Measurements from ENCODE around the gene KMT5B. TPM values are rescaled to one million over a fixed set of nuclear protein-coding genes. Genes with fewer than 3 reads are reported as not detected.

KMT5B gene
- total RNA-seq, 1 experiment from 2014 or later = 4.7 TPM

DNA sequence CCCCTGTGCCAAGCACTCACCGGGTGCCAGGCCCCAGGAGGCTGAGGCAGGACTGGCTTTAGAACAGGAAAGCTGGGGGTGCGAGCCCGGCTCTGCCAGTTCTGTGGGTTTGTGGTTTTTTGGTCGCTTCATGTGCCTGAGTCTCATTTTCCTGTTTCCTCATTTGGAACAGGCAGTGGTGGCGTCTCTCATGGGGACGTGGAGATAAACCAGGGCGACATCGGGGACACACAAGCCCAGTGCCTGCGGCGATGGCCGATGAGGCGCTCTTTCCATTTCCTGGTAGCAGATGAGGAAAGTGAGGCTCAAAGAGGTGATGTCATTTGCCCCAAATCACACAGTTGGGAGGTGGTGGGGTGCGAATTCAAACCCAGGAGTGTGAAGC is 71.1 kb downstream of the KMT5B start:
- Histone ChIP-seq H3K27me3 (no peaks in the 10 kb centered on the region), H3K4me3 (no peak overlapping the region), H3K36me3 (no peaks in the 10 kb centered on the region), H3K9me3 (no peaks in the 10 kb centered on the region)
- DNase-seq = peak; percentile 83

DNA sequence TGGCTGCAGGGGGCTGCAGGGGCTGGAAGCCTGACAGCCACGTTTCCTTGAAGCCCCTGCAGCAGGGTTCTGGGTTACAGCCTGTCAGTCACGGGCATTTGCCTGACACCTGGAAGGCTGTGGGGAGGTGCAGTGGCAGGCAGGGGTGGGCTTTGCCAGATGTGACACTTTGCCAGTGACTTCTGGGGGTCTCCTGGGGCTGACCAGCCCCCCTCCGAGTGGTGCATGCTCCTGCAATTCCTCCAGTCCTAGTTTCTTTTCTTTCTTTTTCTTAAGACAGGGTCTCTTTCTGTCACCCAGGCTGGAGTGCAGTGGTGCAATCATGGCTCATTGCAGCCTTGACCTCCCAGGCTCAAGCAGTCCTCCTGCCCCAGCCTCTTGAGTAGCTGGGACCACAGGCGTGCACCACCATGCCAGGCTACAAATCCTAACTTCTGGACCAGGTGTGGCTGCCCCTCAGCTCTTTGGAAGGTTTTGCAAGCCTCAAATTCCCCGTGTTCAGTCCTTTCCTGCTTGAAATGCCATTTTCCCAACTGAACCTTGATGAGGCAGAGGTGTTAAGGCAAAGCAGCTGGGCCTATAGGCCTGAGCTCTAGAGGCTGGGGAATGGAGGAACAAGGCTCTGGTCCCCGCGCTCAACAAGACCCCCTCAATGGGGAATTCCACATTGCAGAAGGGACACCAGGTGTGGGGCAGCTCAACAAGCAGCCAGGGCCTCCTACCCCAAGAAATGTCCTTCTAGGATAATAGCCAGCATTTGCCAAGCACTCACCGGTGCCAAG is 71.7 kb downstream of the KMT5B start:
- no peaks in the 10 kb centered on the region for H3K9me3 ChIP-seq
- no peak overlapping the region for H3K4me3 ChIP-seq
- no peaks in the 10 kb centered on the region for H3K36me3 ChIP-seq
- no peaks in the 10 kb centered on the region for H3K27me3 ChIP-seq
- no peak for DNase-seq

DNA sequence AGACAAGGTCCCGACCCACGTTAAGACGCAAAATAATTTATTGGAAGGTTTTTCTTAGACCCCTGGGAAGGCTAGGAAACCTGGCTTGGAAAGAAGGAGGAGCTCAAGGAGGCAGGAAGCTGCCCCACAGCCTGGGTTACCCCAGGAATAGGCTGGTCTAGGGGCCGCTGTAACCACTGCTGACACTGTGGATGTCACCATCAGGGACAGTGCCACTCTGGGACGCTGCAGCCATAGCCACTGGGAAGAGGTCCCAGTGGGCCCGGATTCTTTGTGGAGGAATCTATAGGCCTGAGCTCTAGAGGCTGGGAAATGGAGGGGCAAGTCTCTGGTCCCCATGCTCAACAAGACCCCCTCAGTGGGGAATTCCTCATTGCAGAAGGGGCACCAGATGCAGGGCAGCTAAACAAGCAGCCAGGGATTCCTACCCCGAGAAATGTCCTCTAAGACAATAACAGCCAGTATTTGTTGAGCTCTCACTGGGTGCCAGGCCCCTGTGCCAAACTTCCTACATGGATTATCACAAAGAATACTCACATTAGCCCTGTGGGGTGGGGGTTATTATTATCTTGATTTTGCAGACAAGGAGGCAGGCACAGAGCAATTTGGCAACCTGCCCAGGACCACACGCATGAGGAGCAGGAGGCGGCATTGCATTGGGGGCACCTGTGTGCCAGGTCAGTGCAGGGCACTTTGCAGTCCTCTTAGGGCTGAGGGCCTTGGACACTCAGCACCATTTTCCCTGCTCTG is 72.4 kb downstream of the KMT5B start:
- Histone ChIP-seq H3K27me3 (no peaks in the 10 kb centered on the region), H3K36me3 (no peaks in the 10 kb centered on the region), H3K9me3 (no peaks in the 10 kb centered on the region), H3K4me3 (no peak overlapping the region)
- no peak for DNase-seq

- H3K27me3 ChIP-seq = no peaks in the 10 kb centered on the region
- no peak overlapping the region for H3K4me3 ChIP-seq
- H3K36me3 ChIP-seq = no peaks in the 10 kb centered on the region
- no peak for DNase-seq
- peaks cover 4% of the 10 kb centered on the region; the same call in 1 of the 2 replicates for H3K9me3 ChIP-seq
Observed at GRCh38 chr11:68138237-68138636, 74.9 kb downstream of the KMT5B start.

- Histone ChIP-seq H3K36me3 (no peaks in the 10 kb centered on the region), H3K4me3 (no peak overlapping the region), H3K27me3 (no peaks in the 10 kb centered on the region), H3K9me3 (peaks cover 4% of the 10 kb centered on the region; the same call in 1 of the 2 replicates)
- DNase-seq = no peak
Observed at GRCh38 chr11:68137833-68138232, 75.3 kb downstream of the KMT5B start.

DNA sequence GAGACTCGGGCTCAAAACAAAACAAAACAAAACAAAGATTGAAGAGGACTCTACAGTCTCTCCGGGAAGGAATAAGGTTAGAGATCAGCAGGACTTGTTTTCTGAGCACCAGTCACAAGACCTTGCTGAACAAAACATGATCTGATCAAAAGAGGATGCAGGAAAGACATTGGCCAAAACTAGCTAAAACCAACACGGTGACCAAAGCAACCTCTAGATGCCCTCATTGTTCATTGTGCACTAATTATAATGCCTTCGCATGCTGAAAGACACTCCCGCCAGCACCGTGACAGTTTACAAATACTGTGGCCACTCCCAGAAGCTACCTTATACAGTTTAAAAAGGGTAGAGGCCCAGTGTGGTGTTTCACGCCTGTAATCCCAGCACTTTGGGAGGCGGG is 76.2 kb downstream of the KMT5B start:
- no peak overlapping the region for H3K4me3 ChIP-seq
- H3K9me3 ChIP-seq = peaks cover 4% of the 10 kb centered on the region; the same call in 1 of the 2 replicates
- no peaks in the 10 kb centered on the region for H3K36me3 ChIP-seq
- DNase-seq = no peak
- no peaks in the 10 kb centered on the region for H3K27me3 ChIP-seq

DNA sequence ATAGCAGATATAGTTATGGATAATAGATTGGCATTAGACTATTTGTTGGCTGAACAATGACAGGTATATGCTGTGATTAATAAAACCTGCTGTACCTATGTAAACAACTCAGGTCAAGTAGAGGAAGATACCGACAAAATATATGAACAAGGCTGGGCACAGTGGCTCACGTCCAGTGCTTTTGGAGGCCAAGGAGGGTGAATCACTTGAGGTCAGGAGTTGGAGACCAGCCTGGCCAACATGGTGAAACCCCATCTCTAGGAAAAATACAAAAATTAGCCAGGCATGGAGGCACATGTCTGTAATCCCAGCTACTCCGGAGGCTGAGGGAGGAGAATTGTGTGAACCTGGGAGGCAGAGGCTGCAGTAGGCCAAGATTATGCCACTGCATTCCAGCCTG is 77.9 kb downstream of the KMT5B start:
- H3K36me3 ChIP-seq = no peaks in the 10 kb centered on the region
- peaks cover 11% of the 10 kb centered on the region for H3K9me3 ChIP-seq
- peak; percentile 55 for DNase-seq
- H3K4me3 ChIP-seq = no peak overlapping the region
- no peaks in the 10 kb centered on the region for H3K27me3 ChIP-seq

DNA sequence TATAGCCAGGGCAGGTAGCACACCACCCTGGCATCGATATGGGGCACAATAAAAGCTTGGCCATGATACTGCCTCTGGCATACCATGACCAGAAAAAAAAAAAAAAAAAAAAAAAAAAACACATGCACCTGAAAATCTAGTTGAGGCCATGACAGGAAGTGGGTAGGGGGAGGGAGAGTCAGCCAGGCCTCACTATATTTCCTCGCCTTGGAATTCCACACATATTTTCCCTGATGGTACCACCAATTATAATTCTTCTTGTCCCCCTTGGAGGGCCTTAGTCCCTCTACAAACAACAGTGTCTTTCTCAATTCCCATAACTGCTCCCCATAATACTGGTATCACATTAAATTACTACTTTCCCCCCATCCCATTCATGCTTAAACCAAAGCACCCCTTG is 79.3 kb downstream of the KMT5B start:
- no peaks in the 10 kb centered on the region for H3K36me3 ChIP-seq
- H3K27me3 ChIP-seq = no peaks in the 10 kb centered on the region
- H3K4me3 ChIP-seq = no peak overlapping the region
- peaks cover 15% of the 10 kb centered on the region for H3K9me3 ChIP-seq
- DNase-seq = no peak

GRCh38 chr11:68130121-68130520 is 83.0 kb downstream of the KMT5B start:
- Histone ChIP-seq H3K4me3 (no peak overlapping the region), H3K36me3 (no peaks in the 10 kb centered on the region), H3K27me3 (no peaks in the 10 kb centered on the region), H3K9me3 (peaks cover 15% of the 10 kb centered on the region)
- no peak for DNase-seq

- Histone ChIP-seq H3K36me3 (no peaks in the 10 kb centered on the region), H3K9me3 (peaks cover 11% of the 10 kb centered on the region), H3K27me3 (no peaks in the 10 kb centered on the region), H3K4me3 (peak overlapping the region; percentile 25)
- peak; percentile 61 for DNase-seq
Observed at GRCh38 chr11:68128682-68129327, 84.3 kb downstream of the KMT5B start.

DNA sequence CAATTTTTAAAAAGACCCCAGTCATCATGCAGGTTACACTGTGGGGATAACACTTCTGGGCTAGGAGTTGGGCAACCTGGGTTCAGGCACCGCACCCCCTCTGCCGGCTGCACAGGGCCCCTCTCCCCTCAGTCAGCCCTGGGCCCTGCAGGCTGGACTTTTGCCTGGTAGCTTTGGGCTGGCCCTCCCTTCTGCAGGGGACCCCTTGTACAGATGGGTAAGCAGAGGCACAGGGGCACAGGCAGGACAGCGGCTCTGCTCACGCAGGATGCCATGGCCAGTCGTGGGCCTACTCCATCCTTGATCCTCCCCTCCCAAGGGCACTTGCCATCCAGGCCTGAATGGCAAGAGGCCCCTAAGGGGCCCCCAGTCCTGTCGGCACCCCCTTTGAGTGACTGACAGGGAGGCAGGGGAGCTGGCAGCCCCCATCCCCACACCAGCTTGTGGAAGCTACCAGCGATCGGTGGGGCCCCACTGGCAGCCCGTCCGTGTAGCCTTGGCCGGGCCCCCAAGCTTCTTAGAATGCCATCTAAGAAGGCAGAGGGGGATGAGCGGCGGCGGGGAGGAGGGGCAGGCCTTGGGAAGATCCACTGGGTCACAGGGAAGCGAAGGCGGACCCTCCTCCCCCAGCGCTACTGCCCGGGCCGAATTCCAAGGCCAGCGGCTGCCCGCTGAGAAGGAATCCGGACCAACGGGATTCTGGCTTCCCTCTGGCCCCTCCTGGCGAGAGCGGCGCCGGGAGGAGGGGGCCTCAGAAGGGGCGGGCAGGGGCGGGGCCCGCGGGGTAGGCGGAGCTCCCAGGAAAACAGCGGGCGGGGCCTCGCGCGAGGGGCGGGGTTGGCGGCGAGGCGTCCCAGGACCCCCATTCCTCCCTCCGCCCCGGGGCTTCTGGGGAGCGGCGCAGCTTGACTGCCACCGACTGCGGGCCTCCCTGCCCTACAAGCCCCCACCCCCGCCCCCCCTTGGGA is 85.1 kb downstream of the KMT5B start:
- Histone ChIP-seq H3K36me3 (no peaks in the 10 kb centered on the region), H3K27me3 (no peaks in the 10 kb centered on the region), H3K9me3 (peaks cover 11% of the 10 kb centered on the region), H3K4me3 (peak overlapping the region; percentile 25)
- peak; percentile 75 for DNase-seq

DNA sequence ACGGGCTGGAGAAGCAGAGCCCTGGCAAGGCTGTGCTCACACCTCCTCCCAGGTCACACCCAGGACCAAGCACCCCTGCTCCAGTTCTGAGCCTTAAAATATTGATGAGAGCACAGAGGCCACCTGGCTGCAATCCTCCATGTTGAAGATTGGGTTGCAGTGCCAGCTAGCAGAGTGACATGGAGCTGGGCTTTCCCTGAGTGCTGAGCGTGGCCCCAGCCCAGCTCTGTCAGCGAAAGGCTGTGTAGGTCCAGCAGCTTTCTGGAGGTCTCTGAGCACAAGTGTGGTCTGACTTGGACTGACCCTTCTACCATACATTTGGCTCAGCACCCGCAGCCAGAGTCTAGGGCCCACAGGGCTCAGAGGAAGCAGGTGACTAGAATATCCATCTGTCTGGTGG is 87.9 kb downstream of the KMT5B start:
- DNase-seq = no peak
- Histone ChIP-seq H3K27me3 (no peaks in the 10 kb centered on the region), H3K4me3 (no peak overlapping the region), H3K9me3 (peaks cover 4% of the 10 kb centered on the region), H3K36me3 (no peaks in the 10 kb centered on the region)

DNA sequence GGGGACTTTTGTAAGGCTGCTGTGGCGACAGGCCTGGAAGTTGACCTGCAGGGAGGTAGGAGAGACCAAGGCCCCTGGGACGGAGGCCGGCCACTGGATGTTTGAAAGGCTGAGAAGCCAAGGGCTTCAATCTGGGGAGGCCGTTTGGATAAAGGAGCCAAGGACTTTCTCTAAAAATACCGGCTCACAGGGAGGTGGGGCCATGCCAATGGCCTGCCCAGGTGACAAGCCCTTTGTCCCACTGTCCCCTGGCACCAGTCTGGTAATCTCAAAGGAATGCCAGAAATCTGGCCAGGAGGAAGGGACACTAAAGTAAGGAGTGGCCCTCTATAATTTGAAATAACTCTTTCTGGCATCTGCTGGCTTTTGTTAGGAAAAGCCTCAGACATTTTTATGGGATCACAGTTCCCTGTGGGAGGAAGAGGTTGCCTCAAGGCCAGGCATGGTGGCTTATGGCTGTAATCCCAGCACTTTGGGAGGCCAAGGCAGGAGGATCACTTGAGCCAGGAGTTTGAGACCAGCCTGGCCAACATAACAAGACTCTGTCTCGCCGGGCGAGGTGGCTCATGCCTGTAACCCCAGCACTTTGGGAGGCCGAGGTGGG is 90.1 kb downstream of the KMT5B start:
- Histone ChIP-seq H3K9me3 (no peaks in the 10 kb centered on the region), H3K27me3 (no peaks in the 10 kb centered on the region), H3K36me3 (no peaks in the 10 kb centered on the region), H3K4me3 (no peak overlapping the region)
- no peak for DNase-seq

DNA sequence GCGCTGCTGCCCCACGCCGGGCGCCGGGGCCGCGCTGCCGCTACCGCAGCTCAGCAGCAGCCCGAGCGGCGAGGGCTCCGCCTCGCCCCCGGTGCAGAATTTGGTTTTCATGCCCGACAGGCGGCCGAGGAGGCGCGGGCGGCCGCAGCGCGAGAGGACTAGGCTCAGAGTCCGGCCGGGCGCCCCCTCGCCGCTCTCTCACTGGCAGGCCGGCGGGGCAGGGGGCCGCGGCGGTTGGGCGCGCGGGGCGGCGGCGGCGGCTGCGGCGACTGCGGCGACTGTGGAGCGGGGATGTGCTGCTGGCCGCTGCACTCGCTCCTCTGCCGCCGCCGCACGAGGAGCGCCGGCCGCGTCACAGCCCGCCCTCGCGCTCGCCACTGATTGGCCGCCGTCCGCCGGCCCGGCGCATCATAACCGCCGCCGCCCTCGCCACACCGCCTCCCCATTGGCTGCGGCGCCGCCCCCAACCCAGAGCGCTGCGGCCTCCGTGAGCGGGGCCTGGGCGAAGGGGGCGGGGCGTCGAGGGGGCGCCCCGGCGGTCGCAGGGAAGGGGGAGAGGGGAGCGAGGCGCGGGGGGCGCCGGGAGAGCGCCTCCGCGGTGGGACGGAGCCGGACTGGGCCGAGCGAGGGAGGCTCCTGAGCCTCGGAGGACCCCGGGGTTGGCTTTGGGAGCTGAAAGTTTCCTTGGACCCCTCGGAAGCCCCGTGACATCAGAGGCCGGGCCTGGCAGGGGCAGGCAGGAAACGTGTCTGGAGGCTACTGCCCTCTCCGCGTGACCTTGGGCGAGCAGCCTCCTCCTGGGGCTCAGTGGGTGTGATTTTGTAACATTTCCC is 91.8 kb downstream of the KMT5B start, which contains the start of gene CHKA:
Gene CHKA (minus strand): TSS at position 322 of the 833 bp plus-strand sequence. CDS start 211 bp downstream, at position 111.
- peak; percentile 93 for DNase-seq
- H3K4me3 ChIP-seq = peak within 1 kb of the TSS; percentile 58
- H3K27me3 ChIP-seq = no peaks in the 10 kb centered on the region
- H3K9me3 ChIP-seq = no peaks in the 10 kb centered on the region
- H3K36me3 ChIP-seq = no peaks in the 10 kb centered on the region
